ENCODE data around the gene BLVRB.

Gene BLVRB

DNA sequence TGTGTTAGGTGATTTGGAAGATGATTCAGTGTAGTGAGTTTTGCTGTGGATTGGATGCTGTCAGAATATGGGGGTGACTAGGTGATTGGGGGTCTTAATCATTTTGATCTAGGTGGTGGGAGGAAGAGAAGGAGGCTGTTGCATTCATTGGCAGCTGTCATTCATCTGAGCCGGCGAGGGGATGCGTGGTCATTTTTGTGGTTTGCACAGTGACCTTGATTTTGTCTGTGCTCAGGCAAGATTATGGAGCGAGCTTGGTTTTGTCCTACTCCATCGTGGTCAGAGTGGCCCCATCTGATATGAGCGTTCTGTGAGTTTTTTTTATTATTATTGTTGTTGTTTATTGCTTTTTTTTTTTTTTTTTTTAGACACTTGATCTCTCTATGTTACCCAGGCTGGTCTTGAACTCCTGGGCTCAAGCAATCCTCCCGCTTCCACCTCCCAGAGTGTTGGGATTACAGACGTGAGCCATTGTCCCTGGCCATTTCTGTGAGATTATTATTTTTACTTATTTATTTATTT is 43.3 kb upstream of the BLVRB start:
- TF ChIP-seq RAD21 (IDR thresholded peaks at IDR 0.05; ENCODE audit: low read depth) (no peak), NFIC (IDR thresholded peaks at IDR 0.05) (no peak), EP300 (IDR thresholded peaks at IDR 0.05; ENCODE audit: borderline replicate concordance) (no peak), TAF1 (IDR thresholded peaks at IDR 0.05; ENCODE audit: low read depth) (no peak), FOXM1 (IDR thresholded peaks at IDR 0.05; ENCODE audit: borderline replicate concordance, low read depth) (no peak), TCF12 (IDR thresholded peaks at IDR 0.05; ENCODE audit: low read depth) (no peak), CEBPB (IDR thresholded peaks at IDR 0.05) (no peak), CREB1 (IDR thresholded peaks at IDR 0.05; ENCODE audit: low read depth) (no peak), TEAD4 (IDR thresholded peaks at IDR 0.05) (no peak)
- TF ChIP-seq, protein P1, sequence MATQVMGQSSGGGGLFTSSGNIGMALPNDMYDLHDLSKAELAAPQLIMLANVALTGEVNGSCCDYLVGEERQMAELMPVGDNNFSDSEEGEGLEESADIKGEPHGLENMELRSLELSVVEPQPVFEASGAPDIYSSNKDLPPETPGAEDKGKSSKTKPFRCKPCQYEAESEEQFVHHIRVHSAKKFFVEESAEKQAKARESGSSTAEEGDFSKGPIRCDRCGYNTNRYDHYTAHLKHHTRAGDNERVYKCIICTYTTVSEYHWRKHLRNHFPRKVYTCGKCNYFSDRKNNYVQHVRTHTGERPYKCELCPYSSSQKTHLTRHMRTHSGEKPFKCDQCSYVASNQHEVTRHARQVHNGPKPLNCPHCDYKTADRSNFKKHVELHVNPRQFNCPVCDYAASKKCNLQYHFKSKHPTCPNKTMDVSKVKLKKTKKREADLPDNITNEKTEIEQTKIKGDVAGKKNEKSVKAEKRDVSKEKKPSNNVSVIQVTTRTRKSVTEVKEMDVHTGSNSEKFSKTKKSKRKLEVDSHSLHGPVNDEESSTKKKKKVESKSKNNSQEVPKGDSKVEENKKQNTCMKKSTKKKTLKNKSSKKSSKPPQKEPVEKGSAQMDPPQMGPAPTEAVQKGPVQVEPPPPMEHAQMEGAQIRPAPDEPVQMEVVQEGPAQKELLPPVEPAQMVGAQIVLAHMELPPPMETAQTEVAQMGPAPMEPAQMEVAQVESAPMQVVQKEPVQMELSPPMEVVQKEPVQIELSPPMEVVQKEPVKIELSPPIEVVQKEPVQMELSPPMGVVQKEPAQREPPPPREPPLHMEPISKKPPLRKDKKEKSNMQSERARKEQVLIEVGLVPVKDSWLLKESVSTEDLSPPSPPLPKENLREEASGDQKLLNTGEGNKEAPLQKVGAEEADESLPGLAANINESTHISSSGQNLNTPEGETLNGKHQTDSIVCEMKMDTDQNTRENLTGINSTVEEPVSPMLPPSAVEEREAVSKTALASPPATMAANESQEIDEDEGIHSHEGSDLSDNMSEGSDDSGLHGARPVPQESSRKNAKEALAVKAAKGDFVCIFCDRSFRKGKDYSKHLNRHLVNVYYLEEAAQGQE (IDR thresholded peaks at IDR 0.05; ENCODE audit: low read depth): no peak

DNA sequence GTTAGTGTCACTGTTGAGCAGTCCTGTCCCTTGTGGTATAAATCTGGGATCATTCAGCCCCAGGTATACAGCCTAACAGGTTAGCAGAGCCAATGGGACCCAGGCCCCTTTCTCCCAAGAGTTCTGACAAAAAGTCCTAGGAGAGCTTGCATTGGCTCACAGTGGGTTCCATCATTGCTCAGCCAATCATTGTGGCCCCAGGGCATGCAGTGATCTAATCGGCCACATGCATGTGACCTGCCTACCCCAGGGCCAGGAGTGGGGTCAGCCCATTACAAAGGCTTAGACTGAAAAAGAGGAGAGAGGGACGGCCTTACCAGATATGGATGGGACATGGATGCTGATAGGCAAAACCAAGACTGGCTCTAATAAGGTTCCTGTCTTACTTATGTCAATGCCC is 42.3 kb upstream of the BLVRB start:
- TF ChIP-seq CREB1 (IDR thresholded peaks at IDR 0.05; ENCODE audit: low read depth) (no peak), EP300 (IDR thresholded peaks at IDR 0.05; ENCODE audit: borderline replicate concordance) (no peak), NFIC (IDR thresholded peaks at IDR 0.05) (no peak), TAF1 (IDR thresholded peaks at IDR 0.05; ENCODE audit: low read depth) (no peak), EGR1 (IDR thresholded peaks at IDR 0.05) (no peak), TCF12 (IDR thresholded peaks at IDR 0.05; ENCODE audit: low read depth) (no peak)
- TF ChIP-seq, protein P1 (IDR thresholded peaks at IDR 0.05; ENCODE audit: low read depth): no peak

DNA sequence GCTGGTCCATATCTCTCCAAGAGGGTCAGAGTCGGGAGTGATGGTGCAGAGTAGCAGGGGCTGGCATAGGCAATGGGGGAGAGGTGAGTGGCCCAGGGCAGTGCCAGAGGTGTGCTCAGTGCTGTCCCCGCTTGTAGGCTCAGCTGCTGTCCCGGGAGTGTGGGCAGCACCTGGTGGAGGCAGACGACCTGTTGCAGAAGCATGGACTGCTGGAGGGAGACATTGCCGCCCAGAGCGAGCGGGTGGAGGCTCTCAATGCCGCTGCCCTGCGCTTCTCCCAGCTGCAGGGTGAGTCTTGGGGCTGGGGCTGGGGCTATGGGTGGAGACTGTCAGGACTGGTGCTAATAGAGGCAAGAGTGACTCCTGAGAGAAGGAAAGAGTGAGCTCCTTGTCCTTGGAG is 40.6 kb upstream of the BLVRB start:
- TF ChIP-seq ZBTB7A (IDR thresholded peaks at IDR 0.05; ENCODE audit: low read depth): no peak
- TF ChIP-seq, protein P2, sequence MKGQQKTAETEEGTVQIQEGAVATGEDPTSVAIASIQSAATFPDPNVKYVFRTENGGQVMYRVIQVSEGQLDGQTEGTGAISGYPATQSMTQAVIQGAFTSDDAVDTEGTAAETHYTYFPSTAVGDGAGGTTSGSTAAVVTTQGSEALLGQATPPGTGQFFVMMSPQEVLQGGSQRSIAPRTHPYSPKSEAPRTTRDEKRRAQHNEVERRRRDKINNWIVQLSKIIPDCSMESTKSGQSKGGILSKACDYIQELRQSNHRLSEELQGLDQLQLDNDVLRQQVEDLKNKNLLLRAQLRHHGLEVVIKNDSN (IDR thresholded peaks at IDR 0.05): no peak
- no peak for TF ChIP-seq CREB1 (IDR thresholded peaks at IDR 0.05; ENCODE audit: low read depth)
- no peak for TF ChIP-seq EGR1 (IDR thresholded peaks at IDR 0.05)
- TF ChIP-seq, protein P3, sequence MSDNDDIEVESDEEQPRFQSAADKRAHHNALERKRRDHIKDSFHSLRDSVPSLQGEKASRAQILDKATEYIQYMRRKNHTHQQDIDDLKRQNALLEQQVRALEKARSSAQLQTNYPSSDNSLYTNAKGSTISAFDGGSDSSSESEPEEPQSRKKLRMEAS (IDR thresholded peaks at IDR 0.05): no peak
- no peak for TF ChIP-seq FOXM1 (IDR thresholded peaks at IDR 0.05; ENCODE audit: borderline replicate concordance, low read depth)
- TF ChIP-seq NFIC (IDR thresholded peaks at IDR 0.05): no peak
- no peak for TF ChIP-seq TCF12 (IDR thresholded peaks at IDR 0.05; ENCODE audit: low read depth)
- TF ChIP-seq YY1 (IDR thresholded peaks at IDR 0.05; ENCODE audit: low read depth): no peak
- TF ChIP-seq CEBPB (IDR thresholded peaks at IDR 0.05): no peak
- TF ChIP-seq TAF1 (IDR thresholded peaks at IDR 0.05; ENCODE audit: low read depth): no peak
- no peak for TF ChIP-seq TEAD4 (IDR thresholded peaks at IDR 0.05)
- TF ChIP-seq EP300 (IDR thresholded peaks at IDR 0.05; ENCODE audit: borderline replicate concordance): no peak
- TF ChIP-seq RAD21 (IDR thresholded peaks at IDR 0.05; ENCODE audit: low read depth): no peak
- TF ChIP-seq, protein P1 (IDR thresholded peaks at IDR 0.05; ENCODE audit: low read depth): no peak

DNA sequence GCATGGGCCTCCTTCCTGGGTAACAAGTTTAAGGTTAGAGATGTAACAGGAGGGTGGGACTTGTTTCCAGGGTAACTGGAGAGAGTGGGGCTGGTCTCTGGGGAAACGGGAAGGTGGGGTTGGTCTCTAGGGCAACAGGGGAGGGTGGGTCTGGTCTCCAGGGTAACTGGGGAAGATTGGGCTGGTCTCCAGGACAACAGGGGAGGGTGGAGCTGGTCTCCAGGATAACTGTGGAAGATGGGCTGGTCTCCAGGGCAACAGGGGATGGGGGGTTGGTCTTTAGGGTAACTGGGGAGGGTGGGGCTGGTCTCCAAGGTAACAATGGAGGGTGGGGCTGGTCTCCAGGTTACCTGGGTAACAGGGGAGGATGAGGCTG is 37.8 kb upstream of the BLVRB start:
- TF ChIP-seq, protein P2 (IDR thresholded peaks at IDR 0.05): no peak
- TF ChIP-seq, protein P1 (IDR thresholded peaks at IDR 0.05; ENCODE audit: low read depth): no peak
- TF ChIP-seq ZBTB7A (IDR thresholded peaks at IDR 0.05; ENCODE audit: low read depth) (no peak), EP300 (IDR thresholded peaks at IDR 0.05; ENCODE audit: borderline replicate concordance) (no peak), RAD21 (IDR thresholded peaks at IDR 0.05; ENCODE audit: low read depth) (no peak), EGR1 (IDR thresholded peaks at IDR 0.05) (no peak), CEBPB (IDR thresholded peaks at IDR 0.05) (no peak), TCF12 (IDR thresholded peaks at IDR 0.05; ENCODE audit: low read depth) (no peak), TAF1 (IDR thresholded peaks at IDR 0.05; ENCODE audit: low read depth) (no peak), NFIC (IDR thresholded peaks at IDR 0.05) (no peak), YY1 (IDR thresholded peaks at IDR 0.05; ENCODE audit: low read depth) (no peak), FOXM1 (IDR thresholded peaks at IDR 0.05; ENCODE audit: borderline replicate concordance, low read depth) (no peak), TEAD4 (IDR thresholded peaks at IDR 0.05) (no peak), CREB1 (IDR thresholded peaks at IDR 0.05; ENCODE audit: low read depth) (no peak)
- TF ChIP-seq, protein P3 (IDR thresholded peaks at IDR 0.05): no peak

Data from Ishikawa (cell line).